ENCODE data around the gene TMEM100.

Gene TMEM100

GRCh38 chr17:55730808-55731207 is 8.1 kb upstream of the TMEM100 start:
- POLR2A ChIA-PET: no interaction called here
- CTCF ChIA-PET: interaction anchor here (1.9 kb wide), 1 partner anchor 13 kb away, joined by 7 read pairs; no protein-coding TSS in a partner anchor
- no peak for DNase-seq (ENCODE audit: extremely low spot score)
- TF ChIP-seq CTCF (IDR thresholded peaks at IDR 0.05; ENCODE audit: control extremely low read depth, extremely low read depth, low read depth, missing control alignments): no peak

GRCh38 chr17:55730380-55730779 is 7.7 kb upstream of the TMEM100 start:
- CTCF ChIA-PET: interaction anchor here (1.9 kb wide), 1 partner anchor 12 kb away, joined by 7 read pairs; no protein-coding TSS in a partner anchor
- no peak for DNase-seq (ENCODE audit: extremely low spot score)
- POLR2A ChIA-PET: no interaction called here
- TF ChIP-seq CTCF (IDR thresholded peaks at IDR 0.05; ENCODE audit: control extremely low read depth, extremely low read depth, low read depth, missing control alignments): no peak

- POLR2A ChIA-PET: no interaction called here
Measured at GRCh38 chr17:55729484-55729883, 6.8 kb upstream of the TMEM100 start.

GRCh38 chr17:55728833-55729232 is 6.2 kb upstream of the TMEM100 start:
- ChIA-PET CTCF (interaction anchor here (0.9 to 2.3 kb wide), 2 partner anchors 10 to 43 kb away, joined by 4 to 11 read pairs; no protein-coding TSS in a partner anchor), POLR2A (no interaction called here)
- DNase-seq (ENCODE audit: extremely low spot score): no peak
- no peak for TF ChIP-seq CTCF (IDR thresholded peaks at IDR 0.05; ENCODE audit: control extremely low read depth, extremely low read depth, low read depth, missing control alignments)

More at GRCh38 chr17:55729484-55729883, 6.8 kb upstream of the TMEM100 start:
- no peak for DNase-seq (ENCODE audit: extremely low spot score)
- CTCF ChIA-PET: interaction anchor here (0.9 to 2.3 kb wide), 2 partner anchors 11 to 42 kb away, joined by 4 to 11 read pairs; no protein-coding TSS in a partner anchor
- no peak for TF ChIP-seq CTCF (IDR thresholded peaks at IDR 0.05; ENCODE audit: control extremely low read depth, extremely low read depth, low read depth, missing control alignments)

GRCh38 chr17:55728361-55728760 is 5.7 kb upstream of the TMEM100 start:
- POLR2A ChIA-PET: no interaction called here
- TF ChIP-seq CTCF (IDR thresholded peaks at IDR 0.05; ENCODE audit: control extremely low read depth, extremely low read depth, low read depth, missing control alignments): no peak
- CTCF ChIA-PET: interaction anchor here (2.3 kb wide), 1 partner anchor 10 kb away, joined by 11 read pairs; no protein-coding TSS in a partner anchor
- DNase-seq (ENCODE audit: extremely low spot score): no peak

- POLR2A ChIA-PET: no interaction called here
- no peak for DNase-seq (ENCODE audit: extremely low spot score)
- no peak for TF ChIP-seq CTCF (IDR thresholded peaks at IDR 0.05; ENCODE audit: control extremely low read depth, extremely low read depth, low read depth, missing control alignments)
- CTCF ChIA-PET: interaction anchor here (2.3 kb wide), 1 partner anchor 9 kb away, joined by 11 read pairs; no protein-coding TSS in a partner anchor
Measured at GRCh38 chr17:55727920-55728319, 5.3 kb upstream of the TMEM100 start.
